ENCODE results near the gene TPD52L2.
"Not testable (repeated sequence)": the region's sequence is repeated elsewhere in the genome, so short reads cannot be mapped to it uniquely, and the experiment has no call there.

The TPD52L2 gene

DNA sequence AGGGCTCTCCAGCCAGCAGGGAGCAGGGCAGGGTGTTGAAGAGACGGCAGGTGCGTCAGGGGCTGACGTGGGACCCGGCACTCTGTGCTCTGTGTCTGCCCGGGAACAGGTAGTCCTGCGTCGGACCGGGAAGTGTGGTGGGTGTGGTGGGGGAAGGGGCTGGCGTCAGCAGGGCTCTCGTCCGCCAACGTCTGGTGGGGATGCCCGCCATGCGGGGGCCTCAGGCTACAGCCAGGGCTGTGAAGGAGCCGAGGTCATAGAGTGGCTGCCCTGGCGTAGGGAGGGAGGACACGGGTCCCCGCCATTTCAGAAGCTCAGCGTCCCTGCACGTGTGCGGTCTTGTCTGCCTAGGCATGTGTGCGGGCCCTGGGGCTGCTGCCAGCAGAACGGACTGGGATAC lies 55.2 kb downstream of the TPD52L2 start:
- DNase-seq (ENCODE audit: low read depth, low spot score) = no peak
- Histone ChIP-seq H3K4me1 (ENCODE audit: control insufficient read depth, insufficient read depth, low read length) (no peaks in the 10 kb centered on the region), H3K27me3 (ENCODE audit: control insufficient read depth, insufficient read depth, low read length) (no peaks in the 10 kb centered on the region), H3K36me3 (ENCODE audit: control insufficient read depth, insufficient read depth, low read length) (no peaks in the 10 kb centered on the region), H3K4me3 (ENCODE audit: low read length) (no peak overlapping the region), H3K27ac (ENCODE audit: low read length) (no peak overlapping the region), H3K9me3 (ENCODE audit: control insufficient read depth, insufficient read depth, low read length) (no peaks in the 10 kb centered on the region)
- WGBS (ENCODE audit: insufficient coverage, insufficient read length) = no CpG with 5 or more reads among the region's 23 CpGs

DNA sequence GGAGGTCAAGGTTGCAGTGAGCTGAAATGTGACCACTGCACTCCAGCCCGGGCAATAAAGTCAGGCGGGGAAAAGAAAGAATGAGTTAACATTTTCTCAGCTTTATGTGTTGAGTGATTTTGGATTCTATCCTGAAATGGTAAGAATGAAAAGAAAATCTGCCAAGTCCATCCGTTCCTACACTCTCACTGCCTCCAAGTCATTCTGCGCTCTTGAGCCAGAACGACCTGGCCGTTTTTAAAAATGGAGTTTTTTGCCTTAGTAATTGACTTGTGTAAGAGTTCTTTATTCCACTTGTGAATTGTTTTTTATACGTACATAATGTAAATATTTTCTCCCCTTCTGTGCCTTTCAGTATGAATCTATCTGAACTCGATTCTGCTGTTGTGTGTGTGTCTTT lies 58.6 kb downstream of the TPD52L2 start:
- no peak for DNase-seq (ENCODE audit: low read depth, low spot score)
- Histone ChIP-seq H3K9me3 (ENCODE audit: control insufficient read depth, insufficient read depth, low read length) (no peaks in the 10 kb centered on the region), H3K4me1 (ENCODE audit: control insufficient read depth, insufficient read depth, low read length) (no peaks in the 10 kb centered on the region), H3K27ac (ENCODE audit: low read length) (no peak overlapping the region), H3K36me3 (ENCODE audit: control insufficient read depth, insufficient read depth, low read length) (peaks cover 10% of the 10 kb centered on the region; the same call in 1 of the 2 replicates), H3K4me3 (ENCODE audit: low read length) (no peak overlapping the region), H3K27me3 (ENCODE audit: control insufficient read depth, insufficient read depth, low read length) (no peaks in the 10 kb centered on the region)
- WGBS (ENCODE audit: insufficient coverage, insufficient read length) = no CpG with 5 or more reads among the region's 8 CpGs

DNA sequence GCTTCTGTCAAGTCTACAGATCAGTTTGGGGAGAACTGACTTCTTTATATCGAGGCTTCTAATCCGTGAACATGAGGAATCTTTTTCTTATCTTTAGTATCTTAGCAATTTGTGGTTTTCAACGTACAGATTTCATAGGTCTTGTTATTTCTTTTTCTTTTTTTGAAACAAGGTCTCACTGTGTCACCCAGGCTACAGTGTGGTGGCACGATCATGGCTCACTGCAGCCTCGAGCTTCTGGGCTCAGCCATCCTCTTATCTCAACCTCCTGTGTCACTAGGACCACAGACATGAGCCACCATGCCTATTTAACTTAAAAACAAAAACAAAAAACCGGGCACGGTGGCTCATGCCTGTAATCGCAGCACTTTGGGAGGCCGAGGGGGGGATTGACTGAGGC lies 59.2 kb downstream of the TPD52L2 start:
- no peak overlapping the region for H3K4me3 ChIP-seq (ENCODE audit: low read length)
- no peak for DNase-seq (ENCODE audit: low read depth, low spot score)
- H3K9me3 ChIP-seq (ENCODE audit: control insufficient read depth, insufficient read depth, low read length) = no peaks in the 10 kb centered on the region
- H3K27ac ChIP-seq (ENCODE audit: low read length) = no peak overlapping the region
- no peaks in the 10 kb centered on the region for H3K27me3 ChIP-seq (ENCODE audit: control insufficient read depth, insufficient read depth, low read length)
- no CpG with 5 or more reads among the region's 9 CpGs for WGBS (ENCODE audit: insufficient coverage, insufficient read length)
- H3K4me1 ChIP-seq (ENCODE audit: control insufficient read depth, insufficient read depth, low read length) = no peaks in the 10 kb centered on the region
- peaks cover 14% of the 10 kb centered on the region; the same call in 1 of the 2 replicates for H3K36me3 ChIP-seq (ENCODE audit: control insufficient read depth, insufficient read depth, low read length)

DNA sequence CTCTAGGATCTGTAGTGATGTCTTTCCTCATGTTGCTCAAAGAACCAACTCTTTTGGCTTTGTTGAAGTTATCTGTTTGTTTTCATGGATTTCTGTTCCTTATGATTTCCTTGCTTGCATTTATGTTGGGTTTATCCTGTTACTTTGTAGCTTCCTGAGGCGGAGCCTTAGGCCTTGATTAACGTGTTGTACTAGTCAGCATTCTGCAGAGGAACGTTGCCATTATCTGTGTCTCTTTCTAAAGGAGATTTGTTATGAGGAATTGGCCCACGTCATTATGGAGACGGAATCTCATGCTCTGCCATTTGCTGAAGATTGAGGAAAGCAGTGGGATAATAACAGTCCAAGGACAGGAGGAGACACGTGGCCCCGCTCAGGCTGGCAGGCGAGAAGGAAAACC lies 61.2 kb downstream of the TPD52L2 start:
- DNase-seq (ENCODE audit: low read depth, low spot score) = no peak
- Histone ChIP-seq H3K4me3 (ENCODE audit: low read length) (no peak overlapping the region), H3K36me3 (ENCODE audit: control insufficient read depth, insufficient read depth, low read length) (peaks cover 23% of the 10 kb centered on the region), H3K9me3 (ENCODE audit: control insufficient read depth, insufficient read depth, low read length) (no peaks in the 10 kb centered on the region), H3K27me3 (ENCODE audit: control insufficient read depth, insufficient read depth, low read length) (no peaks in the 10 kb centered on the region), H3K4me1 (ENCODE audit: control insufficient read depth, insufficient read depth, low read length) (no peaks in the 10 kb centered on the region), H3K27ac (ENCODE audit: low read length) (no peak overlapping the region)
- WGBS (ENCODE audit: insufficient coverage, insufficient read length) = no CpG with 5 or more reads among the region's 8 CpGs

DNA sequence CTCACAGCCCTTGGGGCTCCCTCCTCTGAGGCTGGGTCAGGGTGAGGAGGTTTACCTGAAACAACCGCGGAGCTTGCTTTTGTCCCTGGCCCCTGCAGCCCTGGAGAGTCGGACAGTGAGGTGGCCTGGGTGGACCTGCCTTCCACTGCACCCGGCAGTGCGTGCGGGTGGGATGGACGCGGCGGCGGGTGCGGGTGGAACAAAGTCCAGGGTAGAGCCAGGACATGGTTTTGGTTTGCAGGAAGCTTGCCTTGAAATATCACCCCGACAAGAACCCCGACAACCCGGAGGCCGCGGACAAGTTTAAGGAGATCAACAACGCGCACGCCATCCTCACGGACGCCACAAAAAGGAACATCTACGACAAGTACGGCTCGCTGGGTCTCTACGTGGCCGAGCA lies 64.0 kb downstream of the TPD52L2 start:
- H3K9me3 ChIP-seq (ENCODE audit: control insufficient read depth, insufficient read depth, low read length) = no peaks in the 10 kb centered on the region
- peaks cover 32% of the 10 kb centered on the region for H3K36me3 ChIP-seq (ENCODE audit: control insufficient read depth, insufficient read depth, low read length)
- no peaks in the 10 kb centered on the region for H3K4me1 ChIP-seq (ENCODE audit: control insufficient read depth, insufficient read depth, low read length)
- no peak overlapping the region for H3K27ac ChIP-seq (ENCODE audit: low read length)
- no peak for DNase-seq (ENCODE audit: low read depth, low spot score)
- H3K27me3 ChIP-seq (ENCODE audit: control insufficient read depth, insufficient read depth, low read length) = no peaks in the 10 kb centered on the region
- WGBS (ENCODE audit: insufficient coverage, insufficient read length) = no CpG with 5 or more reads among the region's 26 CpGs
- no peak overlapping the region for H3K4me3 ChIP-seq (ENCODE audit: low read length)

DNA sequence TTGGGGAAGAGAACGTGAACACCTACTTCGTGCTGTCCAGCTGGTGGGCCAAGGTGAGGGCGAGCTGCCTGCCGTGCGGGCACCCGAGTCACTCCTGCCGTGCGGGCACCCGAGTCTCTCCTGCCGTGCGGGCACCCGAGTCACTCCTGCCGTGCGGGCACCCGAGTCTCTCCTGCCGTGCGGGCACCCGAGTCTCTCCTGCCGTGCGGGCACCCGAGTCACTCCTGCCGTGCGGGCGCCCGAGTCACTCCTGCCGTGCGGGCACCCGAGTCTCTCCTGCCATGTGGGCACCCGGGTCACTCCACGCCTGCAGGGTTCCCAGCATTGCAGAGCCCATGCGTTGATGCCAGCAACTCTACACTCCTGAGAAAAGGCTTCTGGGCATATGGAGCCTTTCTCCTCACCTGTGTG lies 64.4 kb downstream of the TPD52L2 start:
- peaks cover 32% of the 10 kb centered on the region for H3K36me3 ChIP-seq (ENCODE audit: control insufficient read depth, insufficient read depth, low read length)
- WGBS (ENCODE audit: insufficient coverage, insufficient read length) = no CpG with 5 or more reads among the region's 31 CpGs
- not testable (repeated sequence) for H3K27ac ChIP-seq (ENCODE audit: low read length); H3K9me3 ChIP-seq (ENCODE audit: control insufficient read depth, insufficient read depth, low read length); H3K4me3 ChIP-seq (ENCODE audit: low read length); H3K27me3 ChIP-seq (ENCODE audit: control insufficient read depth, insufficient read depth, low read length); H3K4me1 ChIP-seq (ENCODE audit: control insufficient read depth, insufficient read depth, low read length); DNase-seq (ENCODE audit: low read depth, low spot score)

DNA sequence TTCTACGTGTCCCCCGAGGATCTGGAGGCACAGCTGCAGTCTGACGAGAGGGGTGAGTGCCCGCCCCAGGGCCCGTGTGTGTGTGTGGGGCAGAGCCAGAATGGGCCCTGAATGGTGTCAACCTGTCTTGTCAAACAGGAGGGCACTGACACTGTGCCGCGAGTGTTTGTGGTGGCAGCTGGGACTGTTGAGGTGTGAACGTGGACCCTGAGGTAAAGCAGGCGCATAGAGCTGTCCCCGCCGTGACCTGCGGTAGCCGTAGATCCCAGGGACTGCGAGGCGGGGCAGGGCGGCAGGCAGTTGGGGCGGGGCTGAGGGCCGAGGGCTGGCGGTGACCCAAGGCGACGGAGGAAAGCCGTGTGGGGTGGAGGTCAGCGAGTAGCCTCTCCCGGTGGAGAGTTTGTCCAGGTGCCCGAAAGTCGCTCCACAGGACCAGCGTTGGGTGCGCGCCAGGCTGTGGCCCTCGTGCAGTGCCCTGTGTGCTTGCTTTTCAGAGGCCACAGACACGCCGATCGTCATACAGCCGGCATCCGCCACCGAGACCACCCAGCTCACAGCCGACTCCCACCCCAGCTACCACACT lies 66.0 kb downstream of the TPD52L2 start:
- DNase-seq (ENCODE audit: low read depth, low spot score) = no peak
- Histone ChIP-seq H3K9me3 (ENCODE audit: control insufficient read depth, insufficient read depth, low read length) (no peaks in the 10 kb centered on the region), H3K27me3 (ENCODE audit: control insufficient read depth, insufficient read depth, low read length) (no peaks in the 10 kb centered on the region), H3K4me3 (ENCODE audit: low read length) (no peak overlapping the region), H3K27ac (ENCODE audit: low read length) (no peak overlapping the region), H3K36me3 (ENCODE audit: control insufficient read depth, insufficient read depth, low read length) (peaks cover 35% of the 10 kb centered on the region), H3K4me1 (ENCODE audit: control insufficient read depth, insufficient read depth, low read length) (no peaks in the 10 kb centered on the region)
- no CpG with 5 or more reads among the region's 37 CpGs for WGBS (ENCODE audit: insufficient coverage, insufficient read length)

DNA sequence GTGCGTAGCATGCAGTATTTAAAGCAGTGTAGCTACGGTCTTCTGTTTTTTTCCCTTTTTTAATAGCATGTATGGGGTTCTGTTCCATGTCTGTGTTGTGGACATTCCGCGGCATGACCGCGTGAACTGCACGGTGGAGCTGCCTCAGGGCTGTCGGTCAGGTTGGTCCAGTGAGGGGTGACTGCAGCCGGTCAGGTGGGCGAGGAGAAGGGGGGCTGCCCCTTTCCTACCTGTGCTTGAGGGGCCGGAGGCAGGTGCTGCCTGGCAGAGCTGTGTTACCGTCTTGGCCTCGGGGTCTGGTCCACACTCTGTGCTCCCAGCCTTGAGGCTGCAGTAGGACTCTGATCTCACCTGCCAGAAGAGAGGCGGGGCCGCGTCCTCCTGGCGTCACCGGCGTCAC lies 66.7 kb downstream of the TPD52L2 start:
- no peaks in the 10 kb centered on the region for H3K9me3 ChIP-seq (ENCODE audit: control insufficient read depth, insufficient read depth, low read length)
- no peaks in the 10 kb centered on the region for H3K27me3 ChIP-seq (ENCODE audit: control insufficient read depth, insufficient read depth, low read length)
- no peak overlapping the region for H3K4me3 ChIP-seq (ENCODE audit: low read length)
- peaks cover 30% of the 10 kb centered on the region for H3K36me3 ChIP-seq (ENCODE audit: control insufficient read depth, insufficient read depth, low read length)
- no peak overlapping the region for H3K27ac ChIP-seq (ENCODE audit: low read length)
- DNase-seq (ENCODE audit: low read depth, low spot score) = no peak
- WGBS (ENCODE audit: insufficient coverage, insufficient read length) = no CpG with 5 or more reads among the region's 19 CpGs
- no peaks in the 10 kb centered on the region for H3K4me1 ChIP-seq (ENCODE audit: control insufficient read depth, insufficient read depth, low read length)

DNA sequence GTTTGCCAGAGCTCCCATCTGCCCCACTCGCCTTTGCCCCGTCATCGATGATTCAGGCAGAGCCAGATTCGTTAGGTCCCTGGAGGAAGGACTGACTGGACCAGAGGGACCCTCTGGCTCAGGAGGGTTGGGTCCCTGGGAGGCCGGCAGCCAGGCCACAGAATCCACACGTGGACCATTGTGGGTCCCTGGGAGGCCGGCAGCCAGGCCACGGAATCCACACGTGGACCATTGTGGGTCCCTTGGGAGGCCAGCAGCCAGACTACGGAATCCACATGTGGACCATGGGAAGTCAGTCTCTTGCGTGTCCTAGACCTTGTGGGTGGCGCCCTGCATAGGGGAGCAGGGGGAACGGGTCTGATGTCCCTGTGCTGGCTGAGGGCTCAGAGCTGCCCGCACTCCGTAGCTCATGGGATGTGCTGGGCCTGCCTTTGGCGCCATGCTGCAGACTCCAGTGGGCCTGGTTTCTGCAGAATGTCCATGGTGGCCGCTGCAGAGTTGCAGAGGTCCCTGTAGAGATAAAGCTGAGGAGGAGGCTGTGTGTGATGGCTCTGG lies 67.6 kb downstream of the TPD52L2 start:
- Histone ChIP-seq H3K4me1 (ENCODE audit: control insufficient read depth, insufficient read depth, low read length) (no peaks in the 10 kb centered on the region), H3K27ac (ENCODE audit: low read length) (no peak overlapping the region), H3K4me3 (ENCODE audit: low read length) (no peak overlapping the region), H3K36me3 (ENCODE audit: control insufficient read depth, insufficient read depth, low read length) (peaks cover 30% of the 10 kb centered on the region), H3K9me3 (ENCODE audit: control insufficient read depth, insufficient read depth, low read length) (no peaks in the 10 kb centered on the region), H3K27me3 (ENCODE audit: control insufficient read depth, insufficient read depth, low read length) (no peaks in the 10 kb centered on the region)
- no CpG with 5 or more reads among the region's 17 CpGs for WGBS (ENCODE audit: insufficient coverage, insufficient read length)
- no peak for DNase-seq (ENCODE audit: low read depth, low spot score)

DNA sequence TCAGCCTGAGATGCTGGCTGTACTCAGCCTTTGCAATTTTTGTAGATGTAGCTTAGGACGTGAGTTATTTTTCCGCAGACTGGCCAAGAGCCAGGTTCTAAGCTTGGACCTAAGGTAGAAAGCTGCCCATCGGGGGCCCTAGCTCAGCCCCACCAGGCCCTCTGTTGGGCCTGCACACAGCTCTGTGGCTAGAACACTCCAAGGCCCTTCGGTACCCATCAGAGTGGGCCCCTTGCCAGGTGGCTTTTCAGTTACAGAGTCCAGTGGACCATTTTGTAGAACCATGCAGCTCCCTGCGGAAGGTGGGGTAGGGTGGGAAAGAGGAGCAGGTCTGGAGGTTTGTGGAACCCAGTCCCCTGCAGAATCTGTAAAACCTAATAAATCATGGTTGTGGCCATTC lies 68.6 kb downstream of the TPD52L2 start:
- H3K4me1 ChIP-seq (ENCODE audit: control insufficient read depth, insufficient read depth, low read length) = no peaks in the 10 kb centered on the region
- no peaks in the 10 kb centered on the region for H3K9me3 ChIP-seq (ENCODE audit: control insufficient read depth, insufficient read depth, low read length)
- no peaks in the 10 kb centered on the region for H3K27me3 ChIP-seq (ENCODE audit: control insufficient read depth, insufficient read depth, low read length)
- no CpG with 5 or more reads among the region's 5 CpGs for WGBS (ENCODE audit: insufficient coverage, insufficient read length)
- no peak overlapping the region for H3K27ac ChIP-seq (ENCODE audit: low read length)
- peaks cover 25% of the 10 kb centered on the region for H3K36me3 ChIP-seq (ENCODE audit: control insufficient read depth, insufficient read depth, low read length)
- H3K4me3 ChIP-seq (ENCODE audit: low read length) = no peak overlapping the region
- DNase-seq (ENCODE audit: low read depth, low spot score) = no peak

Data from iPS DF 6.9 (cell line).